ENCODE data around the gene SETBP1. TPM values are rescaled to one million over a fixed set of nuclear protein-coding genes. Genes with fewer than 3 reads are reported as not detected.

The SETBP1 gene
- total RNA-seq, 4 donors from 2014 or later = 26.2 to 40.8 (median 33.6) TPM

GRCh38 chr18:44813586-44813985 is 132.9 kb downstream of the SETBP1 start:
- TF ChIP-seq EP300 (IDR thresholded peaks at IDR 0.05) (no peak), CTCF (IDR thresholded peaks at IDR 0.05) (no peak), POLR2A (IDR thresholded peaks at IDR 0.05) (no peak)
- Histone ChIP-seq H3K36me3 (no peaks in the 10 kb centered on the region), H3K4me1 (peaks cover 0 to 12% (median 0%) of the 10 kb centered on the region in 4 donors), H3K4me3 (no peak overlapping the region), H3K27ac (no peak overlapping the region), H3K27me3 (no peaks in the 10 kb centered on the region), H3K9me3 (no peaks in the 10 kb centered on the region)
- 87 to 90% methylated on average over 4 of the region's 4 CpGs for WGBS, 2 donors
- no peak for DNase-seq (ENCODE audit: low spot score in 2 of 2)

- H3K4me1 ChIP-seq = no peaks in the 10 kb centered on the region
- TF ChIP-seq POLR2A (IDR thresholded peaks at IDR 0.05) = no peak
- TF ChIP-seq CTCF (IDR thresholded peaks at IDR 0.05) = no peak
- no peak for TF ChIP-seq EP300 (IDR thresholded peaks at IDR 0.05)
- H3K36me3 ChIP-seq = no peaks in the 10 kb centered on the region
- no peaks in the 10 kb centered on the region for H3K27me3 ChIP-seq
- WGBS, 2 donors = 93 to 95% methylated on average over 6 of the region's 6 CpGs
- no peak overlapping the region for H3K4me3 ChIP-seq
- DNase-seq (ENCODE audit: low spot score in 2 of 2) = no peak
- no peaks in the 10 kb centered on the region for H3K9me3 ChIP-seq
- no peak overlapping the region for H3K27ac ChIP-seq
Observed at GRCh38 chr18:44815108-44815507, 134.4 kb downstream of the SETBP1 start.

DNA sequence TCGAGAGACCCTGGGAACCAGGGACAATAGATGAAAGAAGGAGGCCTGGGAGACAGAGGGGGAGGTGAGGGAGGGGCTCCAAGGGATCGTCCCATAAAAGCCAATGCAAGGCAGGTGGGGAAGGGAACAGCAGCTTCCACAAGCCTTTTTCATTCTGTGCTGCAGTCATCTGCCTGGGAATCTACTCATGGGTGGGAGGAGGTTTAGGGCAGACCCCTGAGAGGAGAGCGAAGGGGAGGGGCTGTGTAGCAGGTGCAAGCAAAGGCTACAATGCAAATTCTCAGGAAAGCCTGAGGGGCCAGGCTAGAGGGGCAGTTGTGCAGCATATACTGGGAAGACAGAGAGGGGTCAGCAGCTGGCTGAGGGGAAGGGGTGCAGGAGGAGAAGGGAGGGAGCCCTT is 135.4 kb downstream of the SETBP1 start:
- TF ChIP-seq EP300 (IDR thresholded peaks at IDR 0.05) = no peak
- no peak for TF ChIP-seq CTCF (IDR thresholded peaks at IDR 0.05)
- TF ChIP-seq POLR2A (IDR thresholded peaks at IDR 0.05) = no peak
- H3K4me1 ChIP-seq = no peaks in the 10 kb centered on the region
- no peaks in the 10 kb centered on the region for H3K36me3 ChIP-seq
- WGBS, 2 donors = 52 to 57% methylated on average over 3 of the region's 3 CpGs
- H3K27me3 ChIP-seq = no peaks in the 10 kb centered on the region
- no peak overlapping the region for H3K27ac ChIP-seq
- no peaks in the 10 kb centered on the region for H3K9me3 ChIP-seq
- no peak overlapping the region for H3K4me3 ChIP-seq
- DNase-seq (ENCODE audit: low spot score in 2 of 2) = no peak

- 75 to 77% methylated on average over 6 of the region's 6 CpGs for WGBS, 2 donors
- no peak for DNase-seq (ENCODE audit: low spot score in 2 of 2)
- H3K27me3 ChIP-seq = no peaks in the 10 kb centered on the region
- no peak overlapping the region for H3K27ac ChIP-seq
- TF ChIP-seq POLR2A (IDR thresholded peaks at IDR 0.05) = no peak
- no peak for TF ChIP-seq EP300 (IDR thresholded peaks at IDR 0.05)
- no peaks in the 10 kb centered on the region for H3K36me3 ChIP-seq
- no peaks in the 10 kb centered on the region for H3K9me3 ChIP-seq
- no peak overlapping the region for H3K4me3 ChIP-seq
- no peaks in the 10 kb centered on the region for H3K4me1 ChIP-seq
Observed at GRCh38 chr18:44816477-44816876, 135.8 kb downstream of the SETBP1 start.

GRCh38 chr18:44817831-44818473 is 137.3 kb downstream of the SETBP1 start:
- no peaks in the 10 kb centered on the region for H3K9me3 ChIP-seq
- TF ChIP-seq POLR2A (IDR thresholded peaks at IDR 0.05) (no peak), EP300 (IDR thresholded peaks at IDR 0.05) (no peak), CTCF (IDR thresholded peaks at IDR 0.05) (no peak)
- H3K36me3 ChIP-seq = no peaks in the 10 kb centered on the region
- no peak overlapping the region for H3K27ac ChIP-seq
- no peak for DNase-seq (ENCODE audit: low spot score in 2 of 2)
- H3K27me3 ChIP-seq = no peaks in the 10 kb centered on the region
- 76 to 79% methylated on average over 10 of the region's 10 CpGs for WGBS, 2 donors
- no peaks in the 10 kb centered on the region for H3K4me1 ChIP-seq
- H3K4me3 ChIP-seq = no peak overlapping the region
